Right lobe of liver (tissue), 4 donors: ENCODE measurements around the gene MYO3B.

Source experiments
- POLR2A ChIP-seq: fragments of 450-650 bp; IDR thresholded peaks from one replicate; pipeline ENCODE4 v1.6.1; 2017; ENCODE audit warnings: antibody characterized with exemption, mild to moderate bottlenecking
- TF ChIP-seq, protein P1 (sequence below), 4 donors: fragments of 200-600 bp in 3 of 4; fragments of 450-650 bp in 1 of 4; IDR thresholded peaks; one replicate each; pipeline versions ENCODE4 v1.5.1 to v1.8.0; 2016 to 2022; ENCODE audit warnings: antibody characterized with exemption in 4 of 4, mild to moderate bottlenecking in 2 of 4
- donor health status: DM: no; HTN: no; CAD: no.
- donor health status: DM: no; HTN: no; CAD: no.
- donor health status: DM: no; HTN: yes; CAD: no.

- TF ChIP-seq POLR2A = no peak
- TF ChIP-seq, protein P1, sequence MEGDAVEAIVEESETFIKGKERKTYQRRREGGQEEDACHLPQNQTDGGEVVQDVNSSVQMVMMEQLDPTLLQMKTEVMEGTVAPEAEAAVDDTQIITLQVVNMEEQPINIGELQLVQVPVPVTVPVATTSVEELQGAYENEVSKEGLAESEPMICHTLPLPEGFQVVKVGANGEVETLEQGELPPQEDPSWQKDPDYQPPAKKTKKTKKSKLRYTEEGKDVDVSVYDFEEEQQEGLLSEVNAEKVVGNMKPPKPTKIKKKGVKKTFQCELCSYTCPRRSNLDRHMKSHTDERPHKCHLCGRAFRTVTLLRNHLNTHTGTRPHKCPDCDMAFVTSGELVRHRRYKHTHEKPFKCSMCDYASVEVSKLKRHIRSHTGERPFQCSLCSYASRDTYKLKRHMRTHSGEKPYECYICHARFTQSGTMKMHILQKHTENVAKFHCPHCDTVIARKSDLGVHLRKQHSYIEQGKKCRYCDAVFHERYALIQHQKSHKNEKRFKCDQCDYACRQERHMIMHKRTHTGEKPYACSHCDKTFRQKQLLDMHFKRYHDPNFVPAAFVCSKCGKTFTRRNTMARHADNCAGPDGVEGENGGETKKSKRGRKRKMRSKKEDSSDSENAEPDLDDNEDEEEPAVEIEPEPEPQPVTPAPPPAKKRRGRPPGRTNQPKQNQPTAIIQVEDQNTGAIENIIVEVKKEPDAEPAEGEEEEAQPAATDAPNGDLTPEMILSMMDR (IDR thresholded peaks at IDR 0.05) = no peak
Observed at GRCh38 chr2:170180031-170180566, 2.2 kb downstream of the MYO3B start.
